Measurements from ENCODE around the gene GLIPR1. TPM values are rescaled to one million over a fixed set of nuclear protein-coding genes. Genes with fewer than 3 reads are reported as not detected.

The GLIPR1 gene
- total RNA-seq, 4 donors from 2014 or later = 20.3 to 32.6 (median 29.1) TPM

DNA sequence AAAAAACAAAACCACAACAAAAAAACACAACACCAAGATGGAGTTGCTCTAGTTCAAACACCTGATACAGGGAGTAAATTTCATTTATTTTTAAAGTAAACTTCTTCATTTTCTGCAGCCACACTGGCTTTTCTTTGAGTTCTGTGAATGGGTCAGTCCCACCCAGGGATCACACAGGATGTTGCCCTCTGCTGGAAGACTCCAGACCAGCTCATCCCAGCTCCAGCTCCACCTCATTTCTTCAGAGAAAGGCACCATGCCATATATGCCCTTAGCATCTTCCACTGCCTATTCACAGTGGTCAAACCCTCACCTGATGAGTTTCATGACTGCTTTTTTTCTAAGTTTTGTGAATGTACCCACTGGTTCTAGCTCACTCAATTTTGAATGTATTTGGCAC, 8.0 kb downstream of the GLIPR1 start:
- H3K27me3 ChIP-seq = no peaks in the 10 kb centered on the region
- no peaks in the 10 kb centered on the region for H3K9me3 ChIP-seq
- no peak for ATAC-seq
- no peak overlapping the region for H3K4me3 ChIP-seq
- TF ChIP-seq EP300 (IDR thresholded peaks at IDR 0.05) = no peak
- TF ChIP-seq CTCF (IDR thresholded peaks at IDR 0.05) = peak in 1 of 4 experiments; percentile 42
- H3K4me1 ChIP-seq = peaks cover 0 to 9% (median 3%) of the 10 kb centered on the region in 3 donors
- H3K36me3 ChIP-seq = peaks cover 0 to 8% of the 10 kb centered on the region in 2 donors
- H3K27ac ChIP-seq = no peak overlapping the region

DNA sequence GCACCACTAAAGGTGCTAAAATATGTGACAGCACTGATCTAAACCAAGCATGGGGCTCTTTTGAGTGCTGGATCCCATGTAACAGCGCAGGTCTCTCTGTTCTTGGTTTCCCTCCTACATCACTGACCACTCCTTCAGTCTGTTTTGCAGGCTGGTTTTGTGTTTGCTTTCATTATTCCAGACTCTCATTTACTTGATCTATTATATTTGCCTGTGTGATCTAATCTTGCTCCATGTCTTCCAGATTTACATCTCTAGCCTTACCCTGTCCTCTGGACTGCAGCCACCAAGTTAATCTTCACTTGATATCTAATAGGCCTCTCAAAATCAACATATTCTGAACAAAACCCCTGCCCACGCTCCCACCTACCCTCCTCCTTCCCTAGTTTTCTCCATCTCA, 8.6 kb downstream of the GLIPR1 start:
- Histone ChIP-seq H3K27ac (peak overlapping the region in 1 of 4 donors; percentile 35), H3K36me3 (peaks cover 0 to 14% of the 10 kb centered on the region in 2 donors), H3K4me1 (peaks cover 0 to 5% (median 3%) of the 10 kb centered on the region in 3 donors), H3K4me3 (no peak overlapping the region), H3K9me3 (no peaks in the 10 kb centered on the region), H3K27me3 (no peaks in the 10 kb centered on the region)
- TF ChIP-seq POLR2AphosphoS5 (IDR thresholded peaks at IDR 0.05) (no peak), CTCF (IDR thresholded peaks at IDR 0.05) (no peak), POLR2A (IDR thresholded peaks at IDR 0.05) (no peak), EP300 (IDR thresholded peaks at IDR 0.05) (no peak)
- WGBS, 2 donors (ENCODE audit: low coverage in 1 of 2) = 79 to 100% methylated on average over 1 to 2 of the region's 2 CpGs
- no peak for ATAC-seq

GRCh38 chr12:75489613-75490210, 9.2 kb downstream of the GLIPR1 start:
- peaks cover 0 to 20% of the 10 kb centered on the region in 2 donors for H3K36me3 ChIP-seq
- peak overlapping the region in 1 of 4 donors; percentile 35 for H3K27ac ChIP-seq
- no peaks in the 10 kb centered on the region for H3K27me3 ChIP-seq
- H3K4me1 ChIP-seq = peaks cover 0 to 3% (median 0%) of the 10 kb centered on the region in 3 donors
- H3K9me3 ChIP-seq = no peaks in the 10 kb centered on the region
- H3K4me3 ChIP-seq = no peak overlapping the region
- ATAC-seq = no peak
- 54 to 62% methylated on average over 7 of the region's 7 CpGs for WGBS, 2 donors (ENCODE audit: low coverage in 1 of 2)
- TF ChIP-seq POLR2AphosphoS5 (IDR thresholded peaks at IDR 0.05) (no peak), CTCF (IDR thresholded peaks at IDR 0.05) (no peak), POLR2A (IDR thresholded peaks at IDR 0.05) (no peak), EP300 (IDR thresholded peaks at IDR 0.05) (no peak)

- H3K9me3 ChIP-seq = no peaks in the 10 kb centered on the region
- 68 to 69% methylated on average over 2 of the region's 2 CpGs for WGBS, 2 donors (ENCODE audit: low coverage in 1 of 2)
Measured at GRCh38 chr12:75491169-75491568, 10.6 kb downstream of the GLIPR1 start.

More at GRCh38 chr12:75491169-75491568, 10.6 kb downstream of the GLIPR1 start:
- H3K4me1 ChIP-seq = no peaks in the 10 kb centered on the region
- no peak overlapping the region for H3K4me3 ChIP-seq
- H3K27ac ChIP-seq = no peak overlapping the region
- no peak for TF ChIP-seq POLR2AphosphoS5 (IDR thresholded peaks at IDR 0.05)
- no peak for TF ChIP-seq EP300 (IDR thresholded peaks at IDR 0.05)
- no peak for TF ChIP-seq CTCF (IDR thresholded peaks at IDR 0.05)
- no peak for TF ChIP-seq POLR2A (IDR thresholded peaks at IDR 0.05)
- H3K27me3 ChIP-seq = no peaks in the 10 kb centered on the region
- peaks cover 0 to 33% of the 10 kb centered on the region in 2 donors for H3K36me3 ChIP-seq
- no peak for ATAC-seq
